B cell (primary cell): Measurements from ENCODE around the gene RBM19. TPM values are rescaled to one million over a fixed set of nuclear protein-coding genes. Genes with fewer than 3 reads are reported as not detected.

Source experiments
- ATAC-seq: fragments of 200-7000 bp; cut with Tn5 transposase; one replicate; pipeline ENCODE4 v1.10.0; 2021; ENCODE audit warnings: low read depth, mild to moderate bottlenecking, moderate number of reproducible peaks, moderate library complexity
- CTCF ChIA-PET: fragments of 350-600 bp; sonication (Branson Sonifier 250); formaldehyde crosslinking; loops from one replicate; lab custom pipeline; 2021; ENCODE audit warnings: antibody characterized with exemption, inconsistent platforms; lab: Charles Lee
- POLR2A ChIA-PET: fragments of 350-600 bp; sonication (Branson Sonifier 250); formaldehyde crosslinking; loops from one replicate; lab custom pipeline; 2021; ENCODE audit warnings: antibody characterized with exemption; lab: Charles Lee
- DNase-seq: peaks from one replicate; pipeline ENCODE4 v3.0.0; 2013
- H2AFZ ChIP-seq: 2 replicates; pipeline ENCODE4 v1.6.1; 2012; ENCODE audit warnings: mild to moderate bottlenecking, low read depth, low read length; ENCODE audit not compliant: insufficient read depth, poor library complexity, severe bottlenecking
- H3K27ac ChIP-seq, 2 donors: 1 replicate in 1 of 2; 2 replicates in 1 of 2; pipeline ENCODE4 v1.5.1; 2012 to 2013; ENCODE audit warnings: low read length in 2 of 2, mild to moderate bottlenecking in 2 of 2, moderate library complexity in 1 of 2
- H3K27me3 ChIP-seq, 4 experiments: fragments of 200-600 bp in 1 of 4; sonication (generic) in 1 of 4; replicated peaks in 1 of 4; 1 replicate in 2 of 4; 2 replicates in 2 of 4; pipeline versions ENCODE4 v1.6.1 to v1.7.0; 2013 to 2016; ENCODE audit warnings: low read length in 3 of 4, mild to moderate bottlenecking in 2 of 4, mixed read lengths in 1 of 4, moderate library complexity in 1 of 4; ENCODE audit not compliant: insufficient read depth in 4 of 4, control insufficient read depth in 3 of 4; ENCODE audit errors: control extremely low read depth in 1 of 4
- H3K36me3 ChIP-seq, 2 experiments: replicated peaks in 1 of 2; 1 replicate in 1 of 2; 2 replicates in 1 of 2; pipeline versions ENCODE4 v1.6.1 to v1.7.1; 2013; ENCODE audit warnings: low read length in 1 of 2; ENCODE audit not compliant: insufficient read depth in 2 of 2, control insufficient read depth in 1 of 2; ENCODE audit errors: control extremely low read depth in 1 of 2, extremely low read depth in 1 of 2
- H3K4me1 ChIP-seq, 2 donors: fragments of 200-600 bp in 1 of 2; sonication (generic) in 1 of 2; 1 replicate in 1 of 2; 2 replicates in 1 of 2; pipeline versions ENCODE4 v1.5.1 to v1.6.1; 2013 to 2017; ENCODE audit warnings: low read length in 2 of 2; ENCODE audit not compliant: control insufficient read depth in 2 of 2, insufficient read depth in 2 of 2
- H3K4me2 ChIP-seq: replicated peaks from 2 replicates; pipeline ENCODE3; 2012; ENCODE audit warnings: mild to moderate bottlenecking, low read depth, low read length; ENCODE audit not compliant: poor library complexity, severe bottlenecking
- H3K4me3 ChIP-seq, 5 experiments: fragments of 200-600 bp in 1 of 5; sonication (generic) in 1 of 5; 1 replicate in 3 of 5; 2 replicates in 2 of 5; pipeline versions ENCODE4 v1.5.1 to v1.7.0; 2011 to 2016; ENCODE audit warnings: low read length in 4 of 5, mild to moderate bottlenecking in 4 of 5, low read depth in 2 of 5, control low read depth in 1 of 5, moderate library complexity in 1 of 5; ENCODE audit not compliant: insufficient read depth in 1 of 5; ENCODE audit errors: control extremely low read depth in 1 of 5, extremely low read depth in 1 of 5
- H3K79me2 ChIP-seq: fragments of 200-600 bp; sonication (generic); one replicate; pipeline ENCODE4 v1.6.0; 2016; ENCODE audit warnings: low read length; ENCODE audit not compliant: control insufficient read depth, insufficient read depth
- H3K9ac ChIP-seq: fragments of 200-600 bp; sonication (generic); 2 replicates; pipeline ENCODE4 v1.6.1; 2017; ENCODE audit warnings: mild to moderate bottlenecking, low read length, moderate library complexity
- H3K9me3 ChIP-seq, 3 donors: one replicate each; pipeline versions ENCODE4 v1.6.1 to v1.7.1; 2013; ENCODE audit warnings: low read length in 2 of 3; ENCODE audit not compliant: control insufficient read depth in 2 of 3, insufficient read depth in 1 of 3; ENCODE audit errors: control extremely low read depth in 1 of 3
- H4K20me1 ChIP-seq: 2 replicates; pipeline ENCODE4 v1.6.0; 2012; ENCODE audit warnings: mild to moderate bottlenecking, low read length; ENCODE audit not compliant: insufficient read depth, control insufficient read depth, poor library complexity, severe bottlenecking
- H3K27ac Mint-ChIP-seq: one replicate; pipeline ENCODE4 v1.8.0; 2021; ENCODE audit warnings: mixed read lengths
- H3K27me3 Mint-ChIP-seq: one replicate; pipeline ENCODE4 v1.8.0; 2021; ENCODE audit warnings: mixed read lengths
- H3K4me1 Mint-ChIP-seq: one replicate; pipeline ENCODE4 v1.8.0; 2021; ENCODE audit warnings: mixed read lengths
- H3K4me3 Mint-ChIP-seq: one replicate; pipeline ENCODE4 v1.8.0; 2021; ENCODE audit warnings: mixed read lengths
- H3K9me3 Mint-ChIP-seq: one replicate; pipeline ENCODE4 v1.8.0; 2022; ENCODE audit warnings: mixed read lengths; ENCODE audit not compliant: insufficient read depth
- EZH2 ChIP-seq: IDR thresholded peaks from 2 replicates; pipeline ENCODE4 v1.6.1; 2012; ENCODE audit warnings: borderline replicate concordance, low read depth, mild to moderate bottlenecking, moderate library complexity, low read length; ENCODE audit not compliant: insufficient read depth, poor library complexity, severe bottlenecking
- WGBS: methylation state at CpG from one replicate; pipeline ENCODE4 v1.1.5; 2013; ENCODE audit warnings: missing lambda C conversion rate; ENCODE audit not compliant: insufficient coverage; 5-methylcytosine and 5-hydroxymethylcytosine counted together
- intact Hi-C: fragments of 100-400 bp; cut with micrococcal nuclease; formaldehyde crosslinking; loops from one replicate; pipeline ENCODE4 v1.10.0; 2022
- polyA plus RNA-seq: library from polyadenylated mRNA; depleted of rRNA; stranded (reverse); fragments of >200 nt; gene quantifications from 2 replicates; pipeline ENCODE4 v1.2.3, GENCODE V29; 2012
- total RNA-seq, 2 donors: library from RNA; stranded (reverse); fragments of 120-200 nt in 1 of 2; gene quantifications; 1 replicate in 1 of 2; 2 replicates in 1 of 2; pipeline versions ENCODE4 v1.2.3 to v1.2.4, GENCODE V29; 2013 to 2022
- TF ChIP-seq, protein P1 (sequence below): fragments of 200-600 bp; IDR thresholded peaks from one replicate; pipeline ENCODE4 v1.8.0; 2022; ENCODE audit warnings: antibody characterized with exemption, mild to moderate bottlenecking

The RBM19 gene
- total and polyA plus RNA-seq, 2 donors (not counting 1 experiment from before 2014, with no cell fraction given): 43.1 to 90.0 TPM

DNA sequence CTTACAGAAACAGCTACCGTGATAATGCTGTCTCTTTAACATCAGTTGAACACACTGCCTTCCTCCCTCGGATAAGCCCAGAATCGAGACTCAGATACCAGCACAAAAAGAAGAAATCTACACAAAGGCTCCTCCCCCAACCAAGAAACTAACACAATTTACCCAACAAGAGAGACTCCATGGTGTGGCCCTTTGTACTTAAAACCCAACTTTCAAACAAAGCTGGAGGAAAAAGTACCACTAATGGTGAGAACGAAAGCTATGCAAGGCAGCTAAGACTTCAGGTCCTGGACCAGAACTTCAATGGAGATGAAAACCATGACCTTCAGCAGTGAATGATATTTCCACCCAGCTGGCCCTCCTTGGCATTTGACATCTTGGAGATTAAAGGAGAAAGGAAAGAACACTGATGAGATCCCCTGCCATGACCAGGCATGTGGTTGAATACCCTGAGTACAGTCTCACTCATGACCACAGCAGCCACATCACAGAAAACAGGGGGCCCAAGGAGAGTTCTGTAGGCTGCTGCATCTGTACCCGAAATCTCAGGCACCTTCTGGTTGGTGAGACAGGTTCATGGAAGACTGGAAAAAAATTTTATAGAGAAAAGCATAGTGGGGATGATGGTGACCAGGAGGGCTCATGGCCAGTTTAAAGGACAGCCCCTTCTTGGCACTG is 36.7 kb downstream of the RBM19 start:
- no peak for ATAC-seq
- no peak overlapping the region for H3K4me3 ChIP-seq
- no peaks in the 10 kb centered on the region for H3K79me2 ChIP-seq
- ChIA-PET POLR2A (no interaction called here), CTCF (no interaction called here)
- H3K27ac Mint-ChIP-seq: no peak overlapping the region
- H3K27ac ChIP-seq: no peak overlapping the region
- no peak overlapping the region for H3K9ac ChIP-seq
- no peaks in the 10 kb centered on the region for H3K9me3 ChIP-seq
- no peaks in the 10 kb centered on the region for H3K4me1 Mint-ChIP-seq
- no peak overlapping the region for H3K4me2 ChIP-seq
- no peaks in the 10 kb centered on the region for H3K4me1 ChIP-seq
- no peak for DNase-seq
- no peaks in the 10 kb centered on the region for H3K27me3 Mint-ChIP-seq
- TF ChIP-seq EZH2: no peak
- TF ChIP-seq, protein P1, sequence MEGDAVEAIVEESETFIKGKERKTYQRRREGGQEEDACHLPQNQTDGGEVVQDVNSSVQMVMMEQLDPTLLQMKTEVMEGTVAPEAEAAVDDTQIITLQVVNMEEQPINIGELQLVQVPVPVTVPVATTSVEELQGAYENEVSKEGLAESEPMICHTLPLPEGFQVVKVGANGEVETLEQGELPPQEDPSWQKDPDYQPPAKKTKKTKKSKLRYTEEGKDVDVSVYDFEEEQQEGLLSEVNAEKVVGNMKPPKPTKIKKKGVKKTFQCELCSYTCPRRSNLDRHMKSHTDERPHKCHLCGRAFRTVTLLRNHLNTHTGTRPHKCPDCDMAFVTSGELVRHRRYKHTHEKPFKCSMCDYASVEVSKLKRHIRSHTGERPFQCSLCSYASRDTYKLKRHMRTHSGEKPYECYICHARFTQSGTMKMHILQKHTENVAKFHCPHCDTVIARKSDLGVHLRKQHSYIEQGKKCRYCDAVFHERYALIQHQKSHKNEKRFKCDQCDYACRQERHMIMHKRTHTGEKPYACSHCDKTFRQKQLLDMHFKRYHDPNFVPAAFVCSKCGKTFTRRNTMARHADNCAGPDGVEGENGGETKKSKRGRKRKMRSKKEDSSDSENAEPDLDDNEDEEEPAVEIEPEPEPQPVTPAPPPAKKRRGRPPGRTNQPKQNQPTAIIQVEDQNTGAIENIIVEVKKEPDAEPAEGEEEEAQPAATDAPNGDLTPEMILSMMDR: no peak
- no peaks in the 10 kb centered on the region for H4K20me1 ChIP-seq
- no peak overlapping the region for H2AFZ ChIP-seq
- WGBS: 95% methylated on average over 5 of the region's 5 CpGs
- intact Hi-C loops: no loop called here
- H3K27me3 ChIP-seq: no peaks in the 10 kb centered on the region
- H3K9me3 Mint-ChIP-seq: no peaks in the 10 kb centered on the region
- peaks cover 5 to 63% of the 10 kb centered on the region in 2 experiments for H3K36me3 ChIP-seq
- no peak overlapping the region for H3K4me3 Mint-ChIP-seq

DNA sequence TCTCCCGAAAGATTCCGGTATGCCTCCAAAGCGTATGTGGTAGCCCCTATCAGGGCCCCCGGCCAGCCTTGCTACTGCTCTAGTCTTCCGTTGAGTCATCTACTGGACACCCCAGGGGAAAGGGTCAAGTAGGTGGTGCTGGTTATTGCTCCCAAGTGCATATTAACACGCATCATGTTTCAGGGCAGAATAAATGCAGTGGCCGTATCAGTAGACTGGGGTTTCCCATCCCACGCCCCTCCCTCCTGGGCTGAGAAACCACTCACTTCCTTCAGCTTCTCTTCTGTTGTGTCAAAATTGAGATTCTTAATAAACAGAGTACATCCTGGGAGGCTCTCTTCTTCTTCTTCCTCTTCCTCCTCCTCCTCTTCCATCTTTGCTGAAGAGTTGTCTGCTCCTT is 39.3 kb downstream of the RBM19 start:
- no peaks in the 10 kb centered on the region for H3K27me3 ChIP-seq
- ATAC-seq: no peak
- TF ChIP-seq, protein P1: no peak
- no peak for TF ChIP-seq EZH2
- H4K20me1 ChIP-seq: no peaks in the 10 kb centered on the region
- POLR2A ChIA-PET: no interaction called here
- H3K9ac ChIP-seq: no peak overlapping the region
- CTCF ChIA-PET: interaction anchor here (1.1 kb wide), 1 partner anchor 9 kb away, joined by 3 read pairs; no protein-coding TSS in a partner anchor
- H3K36me3 ChIP-seq: peaks cover 0 to 77% of the 10 kb centered on the region in 2 experiments
- no peak overlapping the region for H3K4me3 ChIP-seq
- no peak for DNase-seq
- H3K4me2 ChIP-seq: no peak overlapping the region
- Mint-ChIP-seq H3K9me3 (no peaks in the 10 kb centered on the region), H3K27ac (no peak overlapping the region), H3K27me3 (no peaks in the 10 kb centered on the region), H3K4me1 (no peaks in the 10 kb centered on the region), H3K4me3 (no peak overlapping the region)
- no peaks in the 10 kb centered on the region for H3K9me3 ChIP-seq
- H3K79me2 ChIP-seq: no peaks in the 10 kb centered on the region
- no peak overlapping the region for H2AFZ ChIP-seq
- no peak overlapping the region for H3K27ac ChIP-seq
- H3K4me1 ChIP-seq: no peaks in the 10 kb centered on the region
- 97% methylated on average over 5 of the region's 8 CpGs for WGBS
- intact Hi-C loops: no loop called here
